GM12891 (cell line): ENCODE data around the gene EPB41L5.
"Not testable (repeated sequence)": the region's sequence is repeated elsewhere in the genome, so short reads cannot be mapped to it uniquely, and the experiment has no call there.

Experiments
- DNase-seq: peaks from one replicate; pipeline ENCODE4 v3.0.0; 2011; ENCODE audit warnings: low spot score; ENCODE audit not compliant: insufficient read length
- FAIRE-seq: peaks from 2 replicates; lab custom pipeline; 2011; peaks lifted over from hg19 to GRCh38; lab: Jason Lieb, UNC
- PAX5 ChIP-seq: IDR thresholded peaks from 2 replicates; pipeline ENCODE4 v1.6.1; 2011; ENCODE audit warnings: low read length, moderate library complexity, mild to moderate bottlenecking; ENCODE audit not compliant: insufficient read depth, severe bottlenecking
- POLR2A ChIP-seq: IDR thresholded peaks from 2 replicates; pipeline ENCODE4 v1.6.1; 2011; ENCODE audit warnings: low read depth, low read length, control low read depth
- POLR2AphosphoS5 ChIP-seq: IDR thresholded peaks from 2 replicates; pipeline ENCODE4 v1.6.1; 2011; ENCODE audit warnings: low read depth, low read length, control low read depth
- POU2F2 ChIP-seq: IDR thresholded peaks from 2 replicates; pipeline ENCODE4 v1.6.1; 2011; ENCODE audit warnings: low read depth, mild to moderate bottlenecking, control low read depth, low read length, moderate library complexity
- SPI1 ChIP-seq: IDR thresholded peaks from 2 replicates; pipeline ENCODE4 v1.6.1; 2011; ENCODE audit warnings: low read depth, low read length, control low read depth
- TAF1 ChIP-seq: IDR thresholded peaks from 2 replicates; pipeline ENCODE4 v1.6.1; 2011; ENCODE audit warnings: low read depth, low read length, control low read depth

The EPB41L5 gene

GRCh38 chr2:120110062-120110362 lies 97.1 kb downstream of the EPB41L5 start:
- TF ChIP-seq POU2F2 (no peak), POLR2A (no peak), POLR2AphosphoS5 (no peak), PAX5 (no peak), SPI1 (no peak), TAF1 (no peak)
- no peak for DNase-seq
- no peak for FAIRE-seq

DNA sequence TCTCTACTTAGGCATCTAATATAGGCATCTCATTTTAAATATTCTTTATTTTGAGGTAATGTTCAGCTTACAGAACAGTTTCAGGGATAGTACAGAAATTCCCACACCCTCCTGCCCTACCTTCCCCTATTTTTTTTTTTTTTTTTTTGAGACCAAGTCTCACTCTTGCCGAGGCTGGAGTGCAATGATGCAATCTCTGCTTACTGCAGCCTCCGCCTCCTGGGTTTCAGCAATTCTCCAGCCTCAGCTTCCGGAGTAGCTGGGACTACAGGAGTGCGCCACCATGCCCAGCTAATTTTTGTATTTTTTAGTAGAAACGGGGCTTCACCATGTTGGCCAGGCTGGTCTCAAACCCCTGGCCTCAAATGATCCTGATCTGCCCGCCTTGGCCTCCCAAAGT lies 97.6 kb downstream of the EPB41L5 start:
- DNase-seq (no peak), FAIRE-seq (no peak)
- TF ChIP-seq POLR2A (no peak), PAX5 (no peak), POLR2AphosphoS5 (no peak), POU2F2 (no peak), TAF1 (no peak), SPI1 (no peak)

- TF ChIP-seq TAF1 (no peak), POU2F2 (no peak), POLR2AphosphoS5 (no peak), PAX5 (no peak), SPI1 (no peak), POLR2A (no peak)
- no peak for FAIRE-seq
- no peak for DNase-seq
Measured at GRCh38 chr2:120111193-120111592, 98.3 kb downstream of the EPB41L5 start.

DNA sequence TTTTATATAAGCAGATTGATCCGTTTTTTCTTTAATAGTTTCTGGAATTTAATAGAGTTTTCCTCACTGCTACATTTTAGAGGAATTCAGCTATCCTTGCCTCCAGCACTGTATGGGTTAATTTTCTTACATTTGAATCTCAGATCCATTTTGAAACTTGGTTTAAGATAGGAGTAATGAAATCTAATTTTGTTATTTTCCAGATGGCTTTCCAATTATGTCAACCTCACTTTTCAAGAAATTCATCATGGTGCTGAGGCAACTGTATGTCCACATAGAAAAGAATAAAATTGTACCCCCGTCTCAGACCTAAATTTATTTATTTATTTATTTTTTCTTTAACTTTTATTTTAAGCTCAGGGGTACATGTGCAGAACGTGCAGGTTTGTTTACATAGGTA lies 105.1 kb downstream of the EPB41L5 start:
- DNase-seq (no peak), FAIRE-seq (no peak)
- TF ChIP-seq SPI1 (no peak), POLR2AphosphoS5 (no peak), POLR2A (no peak), PAX5 (no peak), POU2F2 (no peak), TAF1 (no peak)

DNA sequence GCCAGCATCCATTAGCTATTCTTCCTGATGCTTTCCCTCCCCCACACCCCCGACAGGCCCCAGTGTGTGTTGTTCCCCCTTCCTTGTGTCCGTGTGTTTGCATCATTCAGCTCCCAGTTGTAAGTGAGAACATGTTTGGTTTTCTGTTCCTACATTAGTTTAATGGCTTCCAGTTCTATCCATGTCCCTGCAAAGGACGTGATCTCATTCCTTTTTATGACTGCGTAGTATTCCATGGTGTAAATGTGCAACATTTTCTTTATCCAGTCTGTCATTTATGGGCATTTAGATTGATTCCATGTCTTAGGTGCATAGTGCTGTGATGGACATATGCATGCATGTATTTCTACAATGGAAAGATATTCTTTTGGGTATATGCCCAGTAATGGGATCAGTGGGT lies 105.6 kb downstream of the EPB41L5 start:
- DNase-seq (no peak), FAIRE-seq (no peak)
- no peak for TF ChIP-seq POLR2AphosphoS5
- TF ChIP-seq TAF1 = no peak
- TF ChIP-seq PAX5 = no peak
- TF ChIP-seq POLR2A = no peak
- TF ChIP-seq SPI1 = no peak
- no peak for TF ChIP-seq POU2F2

DNA sequence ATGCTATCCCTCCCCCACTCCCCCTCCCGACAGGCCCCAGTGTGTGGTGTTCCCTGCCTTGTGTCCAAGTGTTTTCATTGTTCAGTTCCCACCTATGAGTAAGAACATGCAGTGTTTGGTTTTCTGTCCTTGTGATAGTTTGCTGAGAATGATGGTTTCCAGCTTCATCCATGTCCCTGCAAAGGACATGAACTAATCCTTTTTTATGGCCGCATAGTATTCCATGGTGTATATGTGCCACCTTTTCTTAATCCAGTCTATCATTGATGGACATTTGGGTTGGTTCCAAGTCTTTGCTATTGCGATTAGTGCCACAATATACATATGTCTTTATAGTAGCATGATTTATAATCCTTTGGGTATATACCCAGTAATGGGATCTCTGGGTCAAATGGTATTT lies 108.5 kb downstream of the EPB41L5 start:
- DNase-seq, FAIRE-seq: not testable (repeated sequence)

DNA sequence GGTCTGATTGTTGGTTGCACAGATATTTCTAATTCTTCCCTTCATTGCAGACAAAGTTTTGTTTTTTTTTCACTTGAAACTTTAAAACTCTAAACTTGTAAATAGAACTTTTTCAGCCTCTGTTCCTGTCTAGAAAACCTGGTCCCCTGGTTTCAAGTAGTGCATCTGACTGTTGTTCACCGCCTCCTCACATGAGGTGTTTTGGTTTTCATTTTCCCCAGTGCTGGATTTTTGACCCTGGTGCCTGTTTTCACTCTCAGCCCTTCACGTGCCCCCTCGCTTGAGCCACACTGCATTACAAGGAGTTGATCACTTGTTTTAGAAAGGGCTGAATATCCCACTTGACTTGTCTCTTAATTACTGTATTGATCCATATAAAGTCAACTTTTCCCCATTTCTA lies 110.2 kb downstream of the EPB41L5 start:
- FAIRE-seq (no peak), DNase-seq (no peak)
- TF ChIP-seq PAX5 (no peak), TAF1 (no peak), SPI1 (no peak), POU2F2 (no peak), POLR2A (no peak), POLR2AphosphoS5 (no peak)

GRCh38 chr2:120125195-120125594 lies 112.3 kb downstream of the EPB41L5 start:
- TF ChIP-seq POLR2A (no peak), PAX5 (no peak), TAF1 (no peak), SPI1 (no peak), POU2F2 (no peak), POLR2AphosphoS5 (no peak)
- no peak for DNase-seq
- no peak for FAIRE-seq

- TF ChIP-seq POU2F2 (no peak), POLR2AphosphoS5 (no peak), TAF1 (no peak), POLR2A (no peak), SPI1 (no peak), PAX5 (no peak)
- DNase-seq = no peak
- FAIRE-seq = no peak
Measured at GRCh38 chr2:120128216-120128615, 115.3 kb downstream of the EPB41L5 start.

- TF ChIP-seq PAX5 = no peak
- TF ChIP-seq SPI1 = no peak
- TF ChIP-seq POU2F2 = no peak
- TF ChIP-seq TAF1 = no peak
- no peak for TF ChIP-seq POLR2A
- TF ChIP-seq POLR2AphosphoS5 = no peak
- no peak for FAIRE-seq
Measured at GRCh38 chr2:120132190-120132589, 119.3 kb downstream of the EPB41L5 start.

DNA sequence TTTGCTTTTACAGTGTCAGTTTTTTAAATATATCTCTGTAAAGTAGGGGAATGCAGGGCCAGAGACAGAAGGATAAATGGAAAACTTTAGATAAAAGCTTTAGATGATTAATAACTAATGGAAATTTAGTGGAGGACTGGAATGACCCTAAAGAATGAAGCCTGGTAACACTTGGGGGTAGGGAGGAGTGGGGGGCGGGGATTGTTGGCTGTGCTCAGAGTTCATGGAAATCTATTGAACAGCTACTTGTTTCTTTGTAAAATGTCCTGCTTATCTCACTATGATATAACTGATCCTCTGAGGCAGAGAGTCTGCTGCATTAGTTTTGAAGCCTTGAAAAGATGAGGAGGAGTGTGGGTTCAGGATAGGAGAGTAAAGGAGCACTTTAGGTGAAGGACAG lies 119.8 kb downstream of the EPB41L5 start:
- FAIRE-seq = no peak
- DNase-seq = no peak
- TF ChIP-seq SPI1 (no peak), POLR2A (no peak)

More at GRCh38 chr2:120132190-120132589, 119.3 kb downstream of the EPB41L5 start:
- DNase-seq = no peak
